ENCODE data around the gene ALKBH6.
"Not testable (repeated sequence)": the region's sequence is repeated elsewhere in the genome, so short reads cannot be mapped to it uniquely, and the experiment has no call there.

The ALKBH6 gene

GRCh38 chr19:35986111-35986510 lies 27.9 kb downstream of the ALKBH6 start:
- TF ChIP-seq, protein P1, sequence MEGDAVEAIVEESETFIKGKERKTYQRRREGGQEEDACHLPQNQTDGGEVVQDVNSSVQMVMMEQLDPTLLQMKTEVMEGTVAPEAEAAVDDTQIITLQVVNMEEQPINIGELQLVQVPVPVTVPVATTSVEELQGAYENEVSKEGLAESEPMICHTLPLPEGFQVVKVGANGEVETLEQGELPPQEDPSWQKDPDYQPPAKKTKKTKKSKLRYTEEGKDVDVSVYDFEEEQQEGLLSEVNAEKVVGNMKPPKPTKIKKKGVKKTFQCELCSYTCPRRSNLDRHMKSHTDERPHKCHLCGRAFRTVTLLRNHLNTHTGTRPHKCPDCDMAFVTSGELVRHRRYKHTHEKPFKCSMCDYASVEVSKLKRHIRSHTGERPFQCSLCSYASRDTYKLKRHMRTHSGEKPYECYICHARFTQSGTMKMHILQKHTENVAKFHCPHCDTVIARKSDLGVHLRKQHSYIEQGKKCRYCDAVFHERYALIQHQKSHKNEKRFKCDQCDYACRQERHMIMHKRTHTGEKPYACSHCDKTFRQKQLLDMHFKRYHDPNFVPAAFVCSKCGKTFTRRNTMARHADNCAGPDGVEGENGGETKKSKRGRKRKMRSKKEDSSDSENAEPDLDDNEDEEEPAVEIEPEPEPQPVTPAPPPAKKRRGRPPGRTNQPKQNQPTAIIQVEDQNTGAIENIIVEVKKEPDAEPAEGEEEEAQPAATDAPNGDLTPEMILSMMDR (conservative IDR thresholded peaks at IDR 0.05; ENCODE audit: low read depth, low read length) = no peak
- no peak overlapping the region for H3K4me3 ChIP-seq (ENCODE audit: low read depth, low read length)
- no peak for DNase-seq (ENCODE audit: low read depth)

- no peak overlapping the region for H3K4me3 ChIP-seq (ENCODE audit: low read depth, low read length)
- TF ChIP-seq, protein P1 (conservative IDR thresholded peaks at IDR 0.05; ENCODE audit: low read depth, low read length) = no peak
- no peak for DNase-seq (ENCODE audit: low read depth)
Measured at GRCh38 chr19:35983177-35983576, 30.8 kb downstream of the ALKBH6 start.

GRCh38 chr19:35980997-35981396 lies 33.0 kb downstream of the ALKBH6 start:
- not testable (repeated sequence) for DNase-seq (ENCODE audit: low read depth); H3K4me3 ChIP-seq (ENCODE audit: low read depth, low read length)

DNA sequence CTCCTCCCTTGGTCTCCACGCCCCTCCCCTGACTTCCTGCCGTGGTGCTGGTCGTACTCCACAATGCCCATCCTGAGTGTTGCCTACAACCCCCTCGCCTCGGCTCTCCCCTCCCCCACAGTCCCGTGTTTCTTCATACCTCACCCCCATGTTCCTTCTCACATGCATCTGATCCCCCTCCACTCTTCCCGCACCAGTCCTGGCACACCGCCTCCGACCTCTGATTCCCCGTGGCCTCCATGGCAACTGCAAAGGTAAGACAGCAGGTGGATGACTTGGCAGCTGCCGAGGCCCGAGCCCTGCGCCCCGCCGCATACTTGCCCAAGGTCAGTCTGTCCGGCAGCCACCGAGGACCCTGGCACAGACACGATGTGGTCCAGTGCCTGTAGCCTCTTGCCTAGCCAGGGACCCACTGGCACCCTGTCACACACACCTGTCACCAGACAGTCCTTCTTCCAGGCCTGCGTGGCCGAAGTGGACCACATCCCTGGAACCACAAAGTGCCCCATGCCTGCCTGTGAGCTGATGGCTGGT lies 35.1 kb downstream of the ALKBH6 start:
- no peak overlapping the region for H3K4me3 ChIP-seq (ENCODE audit: low read depth, low read length)
- TF ChIP-seq, protein P1 (conservative IDR thresholded peaks at IDR 0.05; ENCODE audit: low read depth, low read length) = no peak
- no peak for DNase-seq (ENCODE audit: low read depth)

GRCh38 chr19:35978271-35978670 lies 35.7 kb downstream of the ALKBH6 start:
- DNase-seq (ENCODE audit: low read depth) = no peak
- no peak overlapping the region for H3K4me3 ChIP-seq (ENCODE audit: low read depth, low read length)
- TF ChIP-seq, protein P1 (conservative IDR thresholded peaks at IDR 0.05; ENCODE audit: low read depth, low read length) = no peak

- H3K4me3 ChIP-seq (ENCODE audit: low read depth, low read length) = no peak overlapping the region
- TF ChIP-seq, protein P1 (conservative IDR thresholded peaks at IDR 0.05; ENCODE audit: low read depth, low read length) = peak; percentile 32
- DNase-seq (ENCODE audit: low read depth) = no peak
Measured at GRCh38 chr19:35977446-35978222, 36.4 kb downstream of the ALKBH6 start.

DNA sequence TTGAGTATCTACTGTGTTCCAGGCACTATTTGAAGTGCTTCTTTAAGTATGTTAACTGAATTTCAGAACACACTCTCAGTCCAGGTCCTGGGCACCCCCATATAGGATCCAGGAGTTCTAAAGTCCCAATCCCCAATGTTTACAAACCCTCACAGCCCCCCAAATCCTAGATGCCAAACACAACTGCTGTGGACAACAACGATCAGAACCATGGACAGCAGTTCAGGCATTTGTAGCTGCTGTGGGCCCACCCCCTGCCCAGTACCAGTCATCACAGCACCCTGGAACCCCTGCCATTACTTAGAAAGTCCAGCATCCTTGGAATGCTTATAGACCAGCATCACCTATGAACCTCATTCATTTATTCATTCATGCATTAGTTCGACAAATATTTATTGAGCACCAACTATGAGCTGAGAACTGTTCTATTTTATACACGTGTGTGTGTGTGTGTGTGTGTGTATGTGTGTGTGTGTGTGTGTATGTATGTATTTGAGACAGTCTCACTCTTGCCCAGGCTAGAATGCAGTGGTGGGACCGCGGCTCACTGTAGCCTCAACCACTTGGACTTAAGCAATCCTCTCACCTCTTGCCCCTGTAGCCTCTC lies 38.3 kb downstream of the ALKBH6 start:
- TF ChIP-seq, protein P1 (conservative IDR thresholded peaks at IDR 0.05; ENCODE audit: low read depth, low read length) = no peak
- peak; percentile 38 for DNase-seq (ENCODE audit: low read depth)
- H3K4me3 ChIP-seq (ENCODE audit: low read depth, low read length) = no peak overlapping the region

All from choroid plexus epithelial cell (primary cell).